ENCODE results near the gene SLC14A1.

Gene SLC14A1

DNA sequence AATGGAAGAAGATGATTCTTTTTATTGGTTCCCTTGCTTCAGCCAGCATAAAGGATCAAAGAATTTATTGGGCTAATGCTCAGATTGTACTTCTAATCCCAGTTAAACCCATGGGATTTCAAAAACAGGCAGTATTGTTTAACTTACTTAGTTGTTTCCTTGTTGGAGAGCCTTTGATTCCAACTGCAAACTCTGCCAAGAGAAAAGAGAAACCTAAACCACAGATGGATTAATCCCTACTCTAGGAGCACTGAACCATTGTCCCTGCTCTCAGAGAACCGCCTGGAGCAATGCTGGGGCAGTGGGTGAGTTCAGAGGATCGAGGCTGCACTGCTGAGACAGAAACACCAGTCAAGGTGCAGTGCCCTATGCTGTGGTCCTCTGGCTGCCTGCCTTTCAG lies 56.6 kb downstream of the SLC14A1 start:
- DNase-seq (ENCODE audit: low spot score) (no peak), ATAC-seq (ENCODE audit: low read depth) (no peak)
- Histone ChIP-seq H3K4me1 (ENCODE audit: insufficient read depth, poor library complexity, severe bottlenecking) (peaks cover 26% of the 10 kb centered on the region), H3K36me3 (ENCODE audit: low read depth) (no peaks in the 10 kb centered on the region), H3K4me3 (ENCODE audit: severe bottlenecking) (no peak overlapping the region), H3K9me3 (ENCODE audit: severe bottlenecking) (no peaks in the 10 kb centered on the region), H3K27ac (ENCODE audit: poor library complexity, severe bottlenecking) (no peak overlapping the region), H3K27me3 (ENCODE audit: insufficient read depth, poor library complexity, severe bottlenecking) (no peaks in the 10 kb centered on the region)
- TF ChIP-seq CTCF (IDR thresholded peaks at IDR 0.05; ENCODE audit: poor library complexity, severe bottlenecking): no peak

GRCh38 chr18:45782662-45783061 lies 58.7 kb downstream of the SLC14A1 start:
- H3K4me1 ChIP-seq (ENCODE audit: insufficient read depth, poor library complexity, severe bottlenecking): peaks cover 21% of the 10 kb centered on the region
- H3K4me3 ChIP-seq (ENCODE audit: severe bottlenecking): no peak overlapping the region
- H3K27ac ChIP-seq (ENCODE audit: poor library complexity, severe bottlenecking): no peak overlapping the region
- H3K27me3 ChIP-seq (ENCODE audit: insufficient read depth, poor library complexity, severe bottlenecking): no peaks in the 10 kb centered on the region
- TF ChIP-seq CTCF (IDR thresholded peaks at IDR 0.05; ENCODE audit: poor library complexity, severe bottlenecking): no peak
- DNase-seq (ENCODE audit: low spot score) (no peak), ATAC-seq (ENCODE audit: low read depth) (no peak)
- H3K9me3 ChIP-seq (ENCODE audit: severe bottlenecking): no peaks in the 10 kb centered on the region
- no peaks in the 10 kb centered on the region for H3K36me3 ChIP-seq (ENCODE audit: low read depth)

GRCh38 chr18:45783097-45784075 lies 59.4 kb downstream of the SLC14A1 start:
- H3K27me3 ChIP-seq (ENCODE audit: insufficient read depth, poor library complexity, severe bottlenecking): no peaks in the 10 kb centered on the region
- peak; percentile 87 for ATAC-seq (ENCODE audit: low read depth)
- H3K27ac ChIP-seq (ENCODE audit: poor library complexity, severe bottlenecking): peak overlapping the region; percentile 27
- peaks cover 19% of the 10 kb centered on the region for H3K4me1 ChIP-seq (ENCODE audit: insufficient read depth, poor library complexity, severe bottlenecking)
- no peak overlapping the region for H3K4me3 ChIP-seq (ENCODE audit: severe bottlenecking)
- no peak for TF ChIP-seq CTCF (IDR thresholded peaks at IDR 0.05; ENCODE audit: poor library complexity, severe bottlenecking)
- H3K36me3 ChIP-seq (ENCODE audit: low read depth): no peaks in the 10 kb centered on the region
- no peak for DNase-seq (ENCODE audit: low spot score)
- no peaks in the 10 kb centered on the region for H3K9me3 ChIP-seq (ENCODE audit: severe bottlenecking)

DNA sequence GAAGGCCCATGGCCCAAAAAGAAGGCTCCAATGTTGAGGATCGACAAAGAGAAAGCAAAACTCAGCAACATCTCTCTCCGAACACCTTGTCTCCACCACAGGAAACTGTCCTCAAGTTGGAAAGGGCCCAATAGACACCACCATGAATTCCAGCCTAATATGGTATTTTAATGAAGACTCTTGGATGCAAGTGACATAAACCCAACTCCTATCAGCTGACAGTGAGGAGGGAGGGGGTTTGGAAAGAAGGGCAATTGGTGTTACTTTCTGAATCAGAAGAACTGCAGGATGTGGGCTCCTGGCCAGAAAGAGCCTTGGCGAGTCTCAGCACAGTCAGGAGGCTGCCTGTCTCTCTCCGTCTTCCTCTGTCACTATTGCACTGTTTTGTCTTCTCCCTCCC lies 61.2 kb downstream of the SLC14A1 start:
- Histone ChIP-seq H3K27ac (ENCODE audit: poor library complexity, severe bottlenecking) (peak overlapping the region; percentile 4), H3K4me1 (ENCODE audit: insufficient read depth, poor library complexity, severe bottlenecking) (peaks cover 19% of the 10 kb centered on the region), H3K27me3 (ENCODE audit: insufficient read depth, poor library complexity, severe bottlenecking) (no peaks in the 10 kb centered on the region), H3K4me3 (ENCODE audit: severe bottlenecking) (no peak overlapping the region), H3K36me3 (ENCODE audit: low read depth) (no peaks in the 10 kb centered on the region), H3K9me3 (ENCODE audit: severe bottlenecking) (no peaks in the 10 kb centered on the region)
- no peak for TF ChIP-seq CTCF (IDR thresholded peaks at IDR 0.05; ENCODE audit: poor library complexity, severe bottlenecking)
- ATAC-seq (ENCODE audit: low read depth) (no peak; the same call in 2 of the 3 replicates), DNase-seq (ENCODE audit: low spot score) (no peak)

GRCh38 chr18:45786941-45787340 lies 63.0 kb downstream of the SLC14A1 start:
- DNase-seq (ENCODE audit: low spot score) (no peak), ATAC-seq (ENCODE audit: low read depth) (no peak)
- H3K27me3 ChIP-seq (ENCODE audit: insufficient read depth, poor library complexity, severe bottlenecking): no peaks in the 10 kb centered on the region
- no peaks in the 10 kb centered on the region for H3K36me3 ChIP-seq (ENCODE audit: low read depth)
- H3K9me3 ChIP-seq (ENCODE audit: severe bottlenecking): no peaks in the 10 kb centered on the region
- no peak overlapping the region for H3K4me3 ChIP-seq (ENCODE audit: severe bottlenecking)
- no peak overlapping the region for H3K27ac ChIP-seq (ENCODE audit: poor library complexity, severe bottlenecking)
- no peak for TF ChIP-seq CTCF (IDR thresholded peaks at IDR 0.05; ENCODE audit: poor library complexity, severe bottlenecking)
- peaks cover 19% of the 10 kb centered on the region for H3K4me1 ChIP-seq (ENCODE audit: insufficient read depth, poor library complexity, severe bottlenecking)

All from RWPE2 (cell line).